Measurements from ENCODE around the gene PRKCH.

- TF ChIP-seq ESRRA (CRISPR knock-in tag; IDR thresholded peaks at IDR 0.05; ENCODE audit: borderline replicate concordance) (no peak), CTCF (IDR thresholded peaks at IDR 0.05) (no peak), FOXP1 (CRISPR knock-in tag; IDR thresholded peaks at IDR 0.05; ENCODE audit: borderline replicate concordance) (no peak), SP1 (CRISPR knock-in tag; conservative IDR thresholded peaks at IDR 0.05) (no peak), CREB1 (CRISPR knock-in tag; IDR thresholded peaks at IDR 0.05) (no peak), ZNF219 (CRISPR knock-in tag; IDR thresholded peaks at IDR 0.05; ENCODE audit: borderline replicate concordance) (no peak), E2F4 (CRISPR knock-in tag; IDR thresholded peaks at IDR 0.05; ENCODE audit: borderline replicate concordance, low read depth) (no peak), FOXJ3 (CRISPR knock-in tag; IDR thresholded peaks at IDR 0.05; ENCODE audit: borderline replicate concordance) (no peak), E2F5 (CRISPR knock-in tag; IDR thresholded peaks at IDR 0.05) (no peak), ZSCAN18 (CRISPR knock-in tag; IDR thresholded peaks at IDR 0.05) (no peak), CREM (CRISPR knock-in tag; IDR thresholded peaks at IDR 0.05) (no peak), ZNF512 (CRISPR knock-in tag; IDR thresholded peaks at IDR 0.05; ENCODE audit: borderline replicate concordance) (no peak)
Measured at GRCh38 chr14:61499991-61500390, 178.6 kb downstream of the PRKCH start.

All from WTC11 (cell line).